ENCODE data around the gene ATXN7L3B. TPM values are rescaled to one million over a fixed set of nuclear protein-coding genes. Genes with fewer than 3 reads are reported as not detected.

The ATXN7L3B gene
- total RNA-seq, 1 donor from 2014 or later = 47.0 TPM

- Histone ChIP-seq H3K4me2 (no peak overlapping the region), H3K9me3 (ENCODE audit: low read depth) (no peaks in the 10 kb centered on the region), H3K79me2 (ENCODE audit: low read depth) (no peaks in the 10 kb centered on the region), H3K4me3 (no peak overlapping the region), H3K4me1 (no peaks in the 10 kb centered on the region), H4K20me1 (ENCODE audit: low read depth) (no peaks in the 10 kb centered on the region), H3F3A (ENCODE audit: low read depth) (no peaks in the 10 kb centered on the region), H3K27ac (no peak overlapping the region), H3K9ac (no peak overlapping the region), H3K36me3 (no peaks in the 10 kb centered on the region), H3K27me3 (no peaks in the 10 kb centered on the region), H2AFZ (replicated peaks) (no peak overlapping the region)
- H3K4me3 Mint-ChIP-seq = no peak overlapping the region
- no peaks in the 10 kb centered on the region for H3K36me3 Mint-ChIP-seq
- H3K27me3 Mint-ChIP-seq (ENCODE audit: insufficient read depth, low read depth) = no peaks in the 10 kb centered on the region
- H3K4me1 Mint-ChIP-seq = no peaks in the 10 kb centered on the region
- H3K27ac Mint-ChIP-seq = no peak overlapping the region
- H3K9me3 Mint-ChIP-seq = no peaks in the 10 kb centered on the region
- TF ChIP-seq EZH2phosphoT487 (IDR thresholded peaks at IDR 0.05) (no peak), CTCF (IDR thresholded peaks at IDR 0.05) (no peak), EZH2 (IDR thresholded peaks at IDR 0.05) (no peak)
- DNase-seq (ENCODE audit: low spot score) = no peak
These were observed 11.1 kb upstream of the ATXN7L3B start for GRCh38 chr12:74526535-74526934.

DNA sequence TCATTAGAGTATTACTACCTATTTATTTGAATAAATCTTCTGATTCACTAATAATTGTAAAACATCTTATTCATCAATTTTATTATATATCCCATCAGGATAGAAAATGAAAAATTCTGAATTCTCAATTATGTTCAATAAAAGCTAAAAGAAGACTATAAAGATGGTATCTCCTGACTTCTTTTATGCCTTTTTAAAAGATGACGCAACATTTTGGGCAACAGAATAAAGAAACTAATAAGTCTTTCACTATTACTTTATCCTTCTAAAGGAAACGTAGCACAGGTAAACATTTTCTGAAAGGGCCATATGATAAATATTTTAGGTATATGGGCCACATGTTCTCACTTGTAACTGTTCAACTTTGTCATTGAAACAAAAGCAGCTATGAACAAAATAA lies 10.1 kb upstream of the ATXN7L3B start:
- H3K9me3 ChIP-seq (ENCODE audit: low read depth) = no peaks in the 10 kb centered on the region
- H3F3A ChIP-seq (ENCODE audit: low read depth) = no peaks in the 10 kb centered on the region
- no peaks in the 10 kb centered on the region for H3K36me3 Mint-ChIP-seq
- no peak overlapping the region for H3K4me2 ChIP-seq
- H3K36me3 ChIP-seq = no peaks in the 10 kb centered on the region
- no peak overlapping the region for H2AFZ ChIP-seq (replicated peaks)
- H3K9ac ChIP-seq = no peak overlapping the region
- H3K27me3 ChIP-seq = no peaks in the 10 kb centered on the region
- H3K79me2 ChIP-seq (ENCODE audit: low read depth) = no peaks in the 10 kb centered on the region
- no peaks in the 10 kb centered on the region for H3K27me3 Mint-ChIP-seq (ENCODE audit: insufficient read depth, low read depth)
- TF ChIP-seq CTCF (IDR thresholded peaks at IDR 0.05) (no peak), EZH2 (IDR thresholded peaks at IDR 0.05) (no peak), EZH2phosphoT487 (IDR thresholded peaks at IDR 0.05) (no peak)
- no peaks in the 10 kb centered on the region for H3K4me1 ChIP-seq
- no peaks in the 10 kb centered on the region for H3K9me3 Mint-ChIP-seq
- no peak overlapping the region for H3K27ac ChIP-seq
- H3K27ac Mint-ChIP-seq = no peak overlapping the region
- H4K20me1 ChIP-seq (ENCODE audit: low read depth) = no peaks in the 10 kb centered on the region
- DNase-seq (ENCODE audit: low spot score) = no peak
- H3K4me3 Mint-ChIP-seq = no peak overlapping the region
- no peaks in the 10 kb centered on the region for H3K4me1 Mint-ChIP-seq
- H3K4me3 ChIP-seq = no peak overlapping the region

GRCh38 chr12:74530676-74531075 lies 7.0 kb upstream of the ATXN7L3B start:
- H3K27ac Mint-ChIP-seq = no peak overlapping the region
- no peaks in the 10 kb centered on the region for H3F3A ChIP-seq (ENCODE audit: low read depth)
- H3K4me3 Mint-ChIP-seq = no peak overlapping the region
- H3K4me2 ChIP-seq = no peak overlapping the region
- H3K9me3 ChIP-seq (ENCODE audit: low read depth) = no peaks in the 10 kb centered on the region
- DNase-seq (ENCODE audit: low spot score) = no peak
- no peaks in the 10 kb centered on the region for H3K36me3 ChIP-seq
- no peaks in the 10 kb centered on the region for H3K4me1 Mint-ChIP-seq
- H3K27ac ChIP-seq = no peak overlapping the region
- no peaks in the 10 kb centered on the region for H3K27me3 Mint-ChIP-seq (ENCODE audit: insufficient read depth, low read depth)
- H3K27me3 ChIP-seq = no peaks in the 10 kb centered on the region
- no peaks in the 10 kb centered on the region for H3K9me3 Mint-ChIP-seq
- no peaks in the 10 kb centered on the region for H3K4me1 ChIP-seq
- no peaks in the 10 kb centered on the region for H3K79me2 ChIP-seq (ENCODE audit: low read depth)
- H3K4me3 ChIP-seq = no peak overlapping the region
- TF ChIP-seq EZH2 (IDR thresholded peaks at IDR 0.05) = no peak
- no peak for TF ChIP-seq EZH2phosphoT487 (IDR thresholded peaks at IDR 0.05)
- no peak for TF ChIP-seq CTCF (IDR thresholded peaks at IDR 0.05)
- H3K36me3 Mint-ChIP-seq = no peaks in the 10 kb centered on the region
- H3K9ac ChIP-seq = no peak overlapping the region
- no peak overlapping the region for H2AFZ ChIP-seq (replicated peaks)
- H4K20me1 ChIP-seq (ENCODE audit: low read depth) = no peaks in the 10 kb centered on the region

All from neural progenitor cell (in vitro differentiated cells).